K562 (cell line): ENCODE results near the gene NPAS2. TPM values are rescaled to one million over a fixed set of nuclear protein-coding genes. Genes with fewer than 3 reads are reported as not detected.

Experiments
- ATAC-seq: fragments of 200-7000 bp; cut with Tn5 transposase; 3 replicates; pipeline ENCODE4 v1.9.1; 2020; ENCODE audit warnings: moderate library complexity
- BruUV-seq: library from RNA; stranded (reverse); fragments of 400-500 nt; replicated peaks from 2 replicates; lab custom pipeline; 2021; lab: Mats Ljungman, UMichigan
- CTCF ChIA-PET: fragments of 300-600 bp; formaldehyde crosslinking; extraction: SDS; loops from one replicate; lab custom pipeline; 2021; ENCODE audit warnings: low intra/inter-chr PET ratio; lab: Yijun Ruan, JAX
- POLR2A ChIA-PET: fragments of 300-600, 350-650 bp; sonication (Branson Sonifier 250); formaldehyde crosslinking; extraction: SDS; loops from one replicate; lab custom pipeline; 2021; ENCODE audit warnings: antibody characterized with exemption, inconsistent platforms; lab: Yijun Ruan, JAX
- DNase-seq, 4 experiments: peaks; one replicate each; pipeline versions ENCODE4 v3.0.0 to v3.0.0-alpha.2; 2011 to 2018; ENCODE audit warnings: low spot score in 3 of 4, mixed read lengths in 3 of 4; ENCODE audit errors: extremely low read depth in 1 of 4
- FAIRE-seq: peaks from 2 replicates; lab custom pipeline; 2011; peaks lifted over from hg19 to GRCh38; lab: Jason Lieb, UNC
- H2AFZ ChIP-seq: 2 replicates; pipeline ENCODE4 v1.6.0; 2011; ENCODE audit warnings: low read depth, low read length, control low read depth, inconsistent platforms
- H3K27ac ChIP-seq: fragments of 200-600 bp; 3 replicates; pipeline ENCODE4 v1.8.0; 2011; ENCODE audit warnings: low read depth, mild to moderate bottlenecking, control low read depth, inconsistent platforms, low read length, moderate library complexity, mixed read lengths; ENCODE audit errors: extremely low read depth
- H3K27me3 ChIP-seq, 2 experiments: fragments of 300-600 bp in 1 of 2; 2 replicates in 1 of 2; 3 replicates in 1 of 2; pipeline versions ENCODE4 v1.6.0 to v1.8.0; 2011; ENCODE audit warnings: inconsistent platforms in 2 of 2, low read length in 2 of 2, mild to moderate bottlenecking in 1 of 2, mixed read lengths in 1 of 2, moderate library complexity in 1 of 2; ENCODE audit not compliant: control insufficient read depth in 2 of 2, insufficient read depth in 2 of 2
- H3K36me3 ChIP-seq: fragments of 300-600 bp; 3 replicates; pipeline ENCODE4 v1.8.0; 2011; ENCODE audit warnings: mild to moderate bottlenecking, low read length, inconsistent platforms; ENCODE audit not compliant: control insufficient read depth, insufficient read depth
- H3K4me1 ChIP-seq, 2 experiments: fragments of 200-600 bp in 1 of 2; replicated peaks in 1 of 2; 2 replicates in 1 of 2; 3 replicates in 1 of 2; pipeline versions ENCODE4 v1.5.1 to v1.8.0; 2011; ENCODE audit warnings: inconsistent platforms in 2 of 2, low read length in 2 of 2, mild to moderate bottlenecking in 1 of 2, mixed read lengths in 1 of 2, moderate library complexity in 1 of 2; ENCODE audit not compliant: control insufficient read depth in 2 of 2, insufficient read depth in 2 of 2
- H3K4me2 ChIP-seq: 2 replicates; pipeline ENCODE4 v1.6.1; 2011; ENCODE audit warnings: low read length, control low read depth, inconsistent platforms, mixed read lengths; ENCODE audit not compliant: insufficient read depth
- H3K4me3 ChIP-seq: fragments of 200-600 bp; sonication (generic), shearing (Covaris generic); 2 replicates; pipeline ENCODE4 v1.5.1; 2016; ENCODE audit warnings: control low read depth, inconsistent platforms
- H3K79me2 ChIP-seq: fragments of 200-600 bp; 3 replicates; pipeline ENCODE4 v1.8.0; 2011; ENCODE audit warnings: low read length, inconsistent platforms; ENCODE audit not compliant: control insufficient read depth, insufficient read depth
- H3K9ac ChIP-seq, 2 experiments: 2 replicates each; pipeline versions ENCODE4 v1.6.0 to v1.6.1; 2011; ENCODE audit warnings: low read depth in 2 of 2, low read length in 2 of 2, control low read depth in 1 of 2, inconsistent platforms in 1 of 2, mild to moderate bottlenecking in 1 of 2, mixed read lengths in 1 of 2; ENCODE audit not compliant: insufficient read depth in 1 of 2
- H3K9me1 ChIP-seq: one replicate; pipeline ENCODE4 v1.6.0; 2011; ENCODE audit warnings: inconsistent platforms, mild to moderate bottlenecking, low read length, moderate library complexity; ENCODE audit not compliant: control insufficient read depth, insufficient read depth
- H3K9me3 ChIP-seq: replicated peaks from 2 replicates; pipeline ENCODE4 v1.5.1; 2011; ENCODE audit warnings: low read depth, low read length, inconsistent platforms; ENCODE audit not compliant: control insufficient read depth, insufficient read depth
- H4K20me1 ChIP-seq: replicated peaks from 2 replicates; pipeline ENCODE4 v1.6.1; 2011; ENCODE audit warnings: low read length, inconsistent platforms, mixed read lengths; ENCODE audit not compliant: control insufficient read depth, insufficient read depth
- KLF16 ChIP-seq: IDR thresholded peaks from 2 replicates; pipeline ENCODE4 v1.6.1; 2016; ENCODE audit warnings: antibody characterized with exemption
- MYBL2 ChIP-seq, 2 experiments: fragments of 450-650 bp in 1 of 2; sonication (generic) in 1 of 2; formaldehyde crosslinking in 1 of 2; IDR thresholded peaks; 2 replicates each; pipeline versions ENCODE4 v1.6.1 to v1.8.1; 2017 to 2022; ENCODE audit warnings: borderline replicate concordance in 1 of 2, inconsistent platforms in 1 of 2, low read depth in 1 of 2, mild to moderate bottlenecking in 1 of 2, missing genetic modification reagents in 1 of 2, moderate library complexity in 1 of 2
- TSC22D4 ChIP-seq: fragments of 450-650 bp; IDR thresholded peaks from 2 replicates; pipeline ENCODE4 v1.6.1; 2016; ENCODE audit warnings: missing genetic modification characterization, missing biosample characterization, control low read depth
- ZNF121 ChIP-seq: sonication (generic); formaldehyde crosslinking; conservative IDR thresholded peaks from 2 replicates; pipeline ENCODE4 v1.8.0; 2022; ENCODE audit warnings: missing genetic modification reagents
- ZNF431 ChIP-seq: sonication (generic); formaldehyde crosslinking; IDR thresholded peaks from 2 replicates; pipeline ENCODE4 v1.8.0; 2022; ENCODE audit warnings: mild to moderate bottlenecking, missing genetic modification reagents
- ZNF77 ChIP-seq: fragments of 250-450 bp; sonication (Bioruptor Pico); IDR thresholded peaks from 2 replicates; pipeline ENCODE4 v1.5.0; 2020
- whole genome bisulfite sequencing: fragments of 100-300 bp; shearing (Covaris generic); methylation state at CpG from one replicate; pipeline ENCODE4 v1.1.6; 2016; ENCODE audit warnings: low coverage, mixed read lengths; ENCODE audit not compliant: insufficient coverage; ENCODE audit errors: missing lambda C conversion rate; 5-methylcytosine and 5-hydroxymethylcytosine counted together
- in situ Hi-C: fragments of 300-500 bp; cut with MboI; formaldehyde crosslinking; loops from 4 replicates; pipeline ENCODE4 v1.15.0; 2018; ENCODE audit warnings: inconsistent platforms, mixed read lengths
- intact Hi-C: fragments of 100-400 bp; cut with micrococcal nuclease; formaldehyde crosslinking; loops from 2 replicates; pipeline ENCODE4 v1.14.2; 2022
- polyA plus RNA-seq, 8 experiments: library from polyadenylated mRNA; depleted of rRNA in 4 of 8; stranded (reverse) in 5 of 8; unstranded in 3 of 8; fragments of >200 nt; fragmentation: Nextera tagmentation in 2 of 8; fragmentation: Illumina TruSeq in 1 of 8; extraction: Ambion mirVana in 2 of 8; extraction: Trizol in 1 of 8; gene quantifications; 2 replicates each; pipeline versions ENCODE4 v1.2.1 to v1.2.3, GENCODE V29; 2011 to 2014; ENCODE audit warnings: inconsistent platforms in 1 of 8, missing spikeins in 1 of 8
- total RNA-seq, 7 experiments: library from RNA; depleted of rRNA in 6 of 7; stranded (reverse); fragments of >200 nt in 6 of 7; fragmentation: Illumina TruSeq in 2 of 7; extraction: Trizol in 2 of 7; gene quantifications; 2 replicates each; pipeline versions ENCODE4 v1.2.1 to v1.2.3, GENCODE V29; 2011 to 2021; ENCODE audit warnings: low replicate concordance in 1 of 7
- TF ChIP-seq, protein P1 (sequence below): sonication (generic); formaldehyde crosslinking; IDR thresholded peaks from 2 replicates; pipeline ENCODE4 v1.8.1; 2022; ENCODE audit warnings: missing genetic modification reagents
- TF ChIP-seq, protein P2 (sequence below): sonication (generic); formaldehyde crosslinking; IDR thresholded peaks from 2 replicates; pipeline ENCODE4 v1.9.0; 2022; ENCODE audit warnings: mild to moderate bottlenecking, missing genetic modification reagents

NPAS2 gene
- total and polyA plus RNA-seq, 9 of the 15 experiments (the other 6 are each of a cell fraction or from before 2014, with no cell fraction given), result 0.06 to 0.29 (median 0.07) TPM; not detected in 5

DNA sequence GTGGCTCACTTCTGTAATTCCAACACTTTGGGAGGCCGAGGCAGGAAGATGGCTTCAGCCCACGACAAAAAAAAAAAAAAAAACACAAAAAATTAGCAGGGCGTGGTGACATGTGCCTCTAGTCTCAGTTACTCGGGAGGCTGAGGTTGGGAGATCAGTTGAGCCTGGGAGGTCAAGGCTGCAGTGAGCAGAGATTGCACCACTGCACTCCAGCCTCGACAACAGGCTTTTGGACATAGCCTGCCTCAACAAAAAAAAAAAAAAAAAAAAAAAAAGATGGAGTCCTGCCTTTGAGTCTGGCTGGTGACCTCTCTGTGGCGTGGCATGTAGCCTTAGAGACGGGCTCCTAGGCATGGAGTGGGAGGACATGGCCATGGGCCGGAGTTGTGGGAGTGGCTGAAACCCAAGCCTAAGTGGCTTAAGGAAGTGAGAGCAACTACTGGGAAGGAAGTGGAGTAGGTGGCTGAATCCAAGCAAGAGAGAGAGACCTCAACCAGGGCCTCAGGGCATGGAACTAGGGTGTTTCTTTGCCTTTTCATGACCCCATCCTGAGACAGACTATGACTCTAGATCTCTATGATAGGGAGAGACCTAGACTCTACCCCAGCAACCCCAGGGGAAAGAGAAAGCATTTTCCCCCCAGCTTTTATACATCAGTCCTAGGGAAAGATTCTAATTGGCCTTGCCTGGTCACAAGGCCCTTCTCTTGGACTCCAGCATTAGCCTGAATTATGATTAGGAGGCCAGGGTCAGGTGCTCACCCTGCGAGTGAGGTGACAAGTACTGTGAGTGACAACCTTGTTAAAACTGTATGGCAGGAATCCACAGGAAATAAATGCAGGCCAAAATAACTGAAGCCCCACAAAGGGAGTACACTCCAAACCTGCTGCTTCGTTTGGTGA, 34.2 kb downstream of the NPAS2 start:
- Histone ChIP-seq H3K79me2 (no peaks in the 10 kb centered on the region), H4K20me1 (no peaks in the 10 kb centered on the region), H3K9ac (no peak overlapping the region), H3K4me2 (no peak overlapping the region), H2AFZ (no peak overlapping the region), H3K27me3 (peaks cover 16 to 45% of the 10 kb centered on the region in 2 experiments), H3K27ac (no peak overlapping the region), H3K4me3 (no peak overlapping the region), H3K9me3 (no peaks in the 10 kb centered on the region), H3K9me1 (no peaks in the 10 kb centered on the region), H3K36me3 (no peaks in the 10 kb centered on the region)
- BruUV-seq, result no TSS peak
- in situ Hi-C loops, result no loop called here
- CTCF ChIA-PET, result interaction anchor here (1.2 kb wide), 1 partner anchor 130 kb away, joined by 3 read pairs; no protein-coding TSS in a partner anchor
- intact Hi-C loops, result no loop called here
- POLR2A ChIA-PET, result no interaction called here
- DNase-seq (no peak), ATAC-seq (no peak), FAIRE-seq (no peak)
- WGBS, result 27% methylated on average over 7 of the region's 10 CpGs
- TF ChIP-seq, protein P1, sequence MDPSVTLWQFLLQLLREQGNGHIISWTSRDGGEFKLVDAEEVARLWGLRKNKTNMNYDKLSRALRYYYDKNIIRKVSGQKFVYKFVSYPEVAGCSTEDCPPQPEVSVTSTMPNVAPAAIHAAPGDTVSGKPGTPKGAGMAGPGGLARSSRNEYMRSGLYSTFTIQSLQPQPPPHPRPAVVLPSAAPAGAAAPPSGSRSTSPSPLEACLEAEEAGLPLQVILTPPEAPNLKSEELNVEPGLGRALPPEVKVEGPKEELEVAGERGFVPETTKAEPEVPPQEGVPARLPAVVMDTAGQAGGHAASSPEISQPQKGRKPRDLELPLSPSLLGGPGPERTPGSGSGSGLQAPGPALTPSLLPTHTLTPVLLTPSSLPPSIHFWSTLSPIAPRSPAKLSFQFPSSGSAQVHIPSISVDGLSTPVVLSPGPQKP (CRISPR knock-in tag), result no peak
- TF ChIP-seq ZNF431 (CRISPR knock-in tag), result no peak
- no peak for TF ChIP-seq ZNF121 (CRISPR knock-in tag)
- no peak for TF ChIP-seq KLF16
- TF ChIP-seq, protein P2, sequence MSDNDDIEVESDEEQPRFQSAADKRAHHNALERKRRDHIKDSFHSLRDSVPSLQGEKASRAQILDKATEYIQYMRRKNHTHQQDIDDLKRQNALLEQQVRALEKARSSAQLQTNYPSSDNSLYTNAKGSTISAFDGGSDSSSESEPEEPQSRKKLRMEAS (CRISPR knock-in tag), result no peak
- TF ChIP-seq MYBL2 (IDR thresholded peaks at IDR 0.05; ENCODE audit: low read depth), result no peak
- TF ChIP-seq MYBL2 (CRISPR knock-in tag; IDR thresholded peaks at IDR 0.05; ENCODE audit: borderline replicate concordance), result no peak
- TF ChIP-seq ZNF77 (CRISPR knock-in tag), result no peak
- TF ChIP-seq TSC22D4 (tag), result no peak
- TF ChIP-seq, all 486 proteins: peak for 0
- no peaks in the 10 kb centered on the region for H3K4me1 ChIP-seq
